SK-N-SH treated with all-trans-retinoic acid at 6 μM for 48 hours (cell line): ENCODE measurements around the gene CALN1.

ENCODE experiments used
- ATAC-seq: fragments of 200-7000 bp; cut with Tn5 transposase; 3 replicates; pipeline ENCODE4 v1.9.1; 2020; ENCODE audit warnings: mild to moderate bottlenecking, moderate library complexity
- ARNTL ChIP-seq: fragments of 450-650 bp; formaldehyde crosslinking; IDR thresholded peaks from 2 replicates; pipeline ENCODE4 v1.5.0; 2020; ENCODE audit warnings: low read depth, mild to moderate bottlenecking, moderate library complexity, borderline replicate concordance
- BACH2 ChIP-seq: fragments of 250-450 bp; sonication (Bioruptor Pico); IDR thresholded peaks from 2 replicates; pipeline ENCODE4 v1.9.0; 2021; ENCODE audit warnings: mild to moderate bottlenecking, borderline replicate concordance
- CSDC2 ChIP-seq: fragments of 250-450 bp; sonication (Bioruptor Pico); IDR thresholded peaks from 2 replicates; pipeline ENCODE4 v1.5.0; 2020; ENCODE audit warnings: mild to moderate bottlenecking, moderate library complexity
- CSRNP3 ChIP-seq: fragments of 250-450 bp; sonication (Bioruptor Pico); IDR thresholded peaks from 2 replicates; pipeline ENCODE4 v1.5.1; 2021; ENCODE audit warnings: mild to moderate bottlenecking, moderate library complexity
- ESRRG ChIP-seq: fragments of 250-450 bp; sonication (Bioruptor Pico); IDR thresholded peaks from 2 replicates; pipeline ENCODE4 v1.6.1; 2021; ENCODE audit warnings: mild to moderate bottlenecking
- GLIS3 ChIP-seq: fragments of 250-450 bp; sonication (Bioruptor Pico); IDR thresholded peaks from 2 replicates; pipeline ENCODE4 v1.5.0; 2020; ENCODE audit warnings: mild to moderate bottlenecking, moderate library complexity
- ISL1 ChIP-seq: fragments of 250-450 bp; sonication (Bioruptor Pico); IDR thresholded peaks from 2 replicates; pipeline ENCODE4 v2.1.2; 2022; ENCODE audit warnings: mild to moderate bottlenecking, moderate library complexity
- OSR1 ChIP-seq: fragments of 250-450 bp; sonication (Bioruptor Pico); IDR thresholded peaks from 2 replicates; pipeline ENCODE4 v1.8.0; 2022; ENCODE audit warnings: moderate library complexity, mild to moderate bottlenecking, inconsistent platforms
- PATZ1 ChIP-seq: fragments of 250-450 bp; sonication (Bioruptor Pico); IDR thresholded peaks from 2 replicates; pipeline ENCODE4 v1.8.0; 2020; ENCODE audit warnings: mild to moderate bottlenecking, moderate library complexity, borderline replicate concordance
- POU6F1 ChIP-seq: fragments of 250-450 bp; sonication (Bioruptor Pico); IDR thresholded peaks from 2 replicates; pipeline ENCODE4 v1.8.0; 2021; ENCODE audit warnings: low read depth, mild to moderate bottlenecking, moderate library complexity, borderline replicate concordance
- PPARA ChIP-seq: fragments of 250-450 bp; sonication (Bioruptor Pico); IDR thresholded peaks from 2 replicates; pipeline ENCODE4 v1.5.0; 2020; ENCODE audit warnings: mild to moderate bottlenecking, borderline replicate concordance
- RARB ChIP-seq: fragments of 250-450 bp; sonication (Bioruptor Pico); IDR thresholded peaks from 2 replicates; pipeline ENCODE4 v1.8.0; 2021; ENCODE audit warnings: mild to moderate bottlenecking, moderate library complexity
- SNAI2 ChIP-seq: fragments of 250-450 bp; sonication (Bioruptor Pico); IDR thresholded peaks from 2 replicates; pipeline ENCODE4 v1.5.0; 2020; ENCODE audit warnings: mild to moderate bottlenecking, moderate library complexity
- TCF4 ChIP-seq: fragments of 250-450 bp; sonication (Bioruptor Pico); IDR thresholded peaks from 2 replicates; pipeline ENCODE4 v1.8.0; 2021; ENCODE audit warnings: mild to moderate bottlenecking, moderate library complexity, borderline replicate concordance
- TOX ChIP-seq: fragments of 250-450 bp; sonication (Bioruptor Pico); IDR thresholded peaks from 2 replicates; pipeline ENCODE4 v1.8.0; 2021; ENCODE audit warnings: mild to moderate bottlenecking, moderate library complexity, borderline replicate concordance
- TSHZ2 ChIP-seq: fragments of 250-450 bp; sonication (Bioruptor Pico); IDR thresholded peaks from 2 replicates; pipeline ENCODE4 v1.5.0; 2020; ENCODE audit warnings: mild to moderate bottlenecking, moderate library complexity
- ZC3H10 ChIP-seq: fragments of 250-450 bp; sonication (Bioruptor Pico); IDR thresholded peaks from 2 replicates; pipeline ENCODE4 v1.5.1; 2021; ENCODE audit warnings: mild to moderate bottlenecking, moderate library complexity
- ZFP3 ChIP-seq: fragments of 250-450 bp; sonication (Bioruptor Pico); IDR thresholded peaks from 2 replicates; pipeline ENCODE4 v1.5.0; 2020; ENCODE audit warnings: mild to moderate bottlenecking, moderate library complexity
- ZFP30 ChIP-seq: fragments of 450-650 bp; formaldehyde crosslinking; IDR thresholded peaks from 2 replicates; pipeline ENCODE4 v1.5.0; 2022; ENCODE audit warnings: mild to moderate bottlenecking, moderate library complexity
- ZNF565 ChIP-seq: fragments of 450-650 bp; formaldehyde crosslinking; conservative IDR thresholded peaks from 2 replicates; pipeline ENCODE4 v1.5.0; 2020; ENCODE audit warnings: low read depth, mild to moderate bottlenecking, moderate library complexity
- ZNF70 ChIP-seq: fragments of 450-650 bp; formaldehyde crosslinking; IDR thresholded peaks from 2 replicates; pipeline ENCODE4 v1.5.0; 2020; ENCODE audit warnings: mild to moderate bottlenecking, moderate library complexity
- ZNF8 ChIP-seq: fragments of 450-650 bp; formaldehyde crosslinking; IDR thresholded peaks from 2 replicates; pipeline ENCODE4 v1.5.0; 2020; ENCODE audit warnings: mild to moderate bottlenecking, moderate library complexity

Gene CALN1

GRCh38 chr7:72032934-72033333 lies 379.2 kb downstream of the CALN1 start:
- ATAC-seq: no peak
- TF ChIP-seq ZC3H10 (no peak), PPARA (CRISPR knock-in tag) (no peak), BACH2 (CRISPR knock-in tag) (no peak), ZNF8 (no peak), ARNTL (CRISPR knock-in tag) (no peak), CSRNP3 (no peak), RARB (CRISPR knock-in tag) (no peak), TCF4 (CRISPR knock-in tag) (no peak), TSHZ2 (CRISPR knock-in tag) (no peak)

- no peak for ATAC-seq
- TF ChIP-seq SNAI2 (CRISPR knock-in tag): no peak
- TF ChIP-seq OSR1: no peak
- TF ChIP-seq ESRRG (CRISPR knock-in tag): no peak
- no peak for TF ChIP-seq RARB (CRISPR knock-in tag)
- TF ChIP-seq ISL1 (CRISPR knock-in tag): no peak
- no peak for TF ChIP-seq PATZ1 (CRISPR knock-in tag)
- no peak for TF ChIP-seq ZNF8
- TF ChIP-seq ARNTL (CRISPR knock-in tag): no peak
- no peak for TF ChIP-seq GLIS3
- no peak for TF ChIP-seq TCF4 (CRISPR knock-in tag)
- no peak for TF ChIP-seq ZNF565 (CRISPR knock-in tag)
- no peak for TF ChIP-seq PPARA (CRISPR knock-in tag)
- no peak for TF ChIP-seq ZFP3 (CRISPR knock-in tag)
- no peak for TF ChIP-seq TSHZ2 (CRISPR knock-in tag)
- TF ChIP-seq ZC3H10: no peak
- TF ChIP-seq BACH2 (CRISPR knock-in tag): no peak
- no peak for TF ChIP-seq CSDC2
These were observed 381.0 kb downstream of the CALN1 start for GRCh38 chr7:72030994-72031667.

- ATAC-seq: no peak
- TF ChIP-seq CSRNP3 (no peak), ZFP30 (CRISPR knock-in tag) (no peak), ZNF565 (CRISPR knock-in tag) (no peak), TOX (CRISPR knock-in tag) (no peak), OSR1 (no peak), ARNTL (CRISPR knock-in tag) (no peak), POU6F1 (CRISPR knock-in tag) (no peak), ZNF70 (no peak), PPARA (CRISPR knock-in tag) (no peak), BACH2 (CRISPR knock-in tag) (no peak), RARB (CRISPR knock-in tag) (no peak), PATZ1 (CRISPR knock-in tag) (no peak), CSDC2 (no peak)
These were observed 383.9 kb downstream of the CALN1 start for GRCh38 chr7:72028267-72028666.
